WI38 (cell line): ENCODE results near the gene NUTM1.
"Not testable (repeated sequence)": the region's sequence is repeated elsewhere in the genome, so short reads cannot be mapped to it uniquely, and the experiment has no call there.

Experiments
- H3K4me3 ChIP-seq: 2 replicates; pipeline ENCODE4 v1.5.1; 2011; ENCODE audit warnings: low read depth, mild to moderate bottlenecking, control low read depth, low read length
- CTCF ChIP-seq: IDR thresholded peaks from 2 replicates; pipeline ENCODE4 v1.5.1; 2012; ENCODE audit warnings: low read depth, mild to moderate bottlenecking, control low read depth, low read length

NUTM1 gene

GRCh38 chr15:34347951-34348638 lies 5.0 kb downstream of the NUTM1 start:
- TF ChIP-seq CTCF = no peak
- no peak overlapping the region for H3K4me3 ChIP-seq

GRCh38 chr15:34348735-34349300 lies 5.7 kb downstream of the NUTM1 start:
- TF ChIP-seq CTCF = no peak

GRCh38 chr15:34349769-34350168 lies 6.7 kb downstream of the NUTM1 start:
- TF ChIP-seq CTCF = no peak
- no peak overlapping the region for H3K4me3 ChIP-seq

More at GRCh38 chr15:34348735-34349300, 5.7 kb downstream of the NUTM1 start:
- no peak overlapping the region for H3K4me3 ChIP-seq

GRCh38 chr15:34352996-34353395 lies 9.9 kb downstream of the NUTM1 start:
- H3K4me3 ChIP-seq = not testable (repeated sequence)

GRCh38 chr15:34353627-34354026 lies 10.5 kb downstream of the NUTM1 start:
- TF ChIP-seq CTCF = no peak
- H3K4me3 ChIP-seq = no peak overlapping the region

- no peak overlapping the region for H3K4me3 ChIP-seq
- no peak for TF ChIP-seq CTCF
These were observed 11.2 kb downstream of the NUTM1 start for GRCh38 chr15:34354286-34354685.

DNA sequence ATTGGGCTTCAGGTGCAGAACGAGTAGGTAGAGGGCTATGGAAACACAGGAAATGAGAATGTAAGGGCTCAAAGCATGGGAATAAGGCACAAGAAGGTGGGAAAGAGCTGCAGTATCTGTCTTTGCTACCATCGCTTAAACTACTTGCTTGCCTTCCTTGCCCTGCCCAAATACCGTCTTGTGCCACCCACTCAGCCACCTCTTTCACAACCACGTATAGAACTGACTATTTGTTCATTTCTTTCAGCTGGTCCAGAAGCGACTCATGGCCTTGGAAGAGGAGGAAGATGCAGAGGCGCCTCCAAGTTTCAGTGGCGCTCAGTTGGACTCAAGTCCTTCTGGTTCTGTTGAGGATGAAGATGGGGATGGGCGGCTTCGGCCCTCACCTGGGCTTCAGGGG lies 12.1 kb downstream of the NUTM1 start:
- no peak overlapping the region for H3K4me3 ChIP-seq
- TF ChIP-seq CTCF = no peak

DNA sequence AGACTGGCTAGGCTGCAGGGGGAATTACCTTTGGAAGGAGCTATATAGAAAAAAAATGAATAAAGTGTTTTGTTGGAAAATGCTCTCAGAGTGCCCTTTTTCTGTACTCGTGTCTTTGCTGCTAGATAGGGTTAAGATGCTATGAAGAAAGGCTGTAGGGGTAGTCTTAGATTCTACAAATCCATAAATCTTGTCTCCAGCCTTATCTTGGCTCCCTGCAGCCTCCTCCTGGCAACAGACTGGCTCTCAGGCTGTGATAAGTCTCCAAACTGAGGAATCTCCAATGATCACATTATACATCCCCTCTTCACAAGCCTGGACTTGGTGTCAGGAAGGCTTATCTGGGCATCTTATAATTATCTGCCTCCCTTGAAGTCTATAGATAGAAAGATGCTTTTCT lies 14.5 kb downstream of the NUTM1 start:
- H3K4me3 ChIP-seq = no peak overlapping the region
- TF ChIP-seq CTCF = no peak
